Upper lobe of right lung (tissue), 1 donor: ENCODE data around the gene COX4I1. TPM values are rescaled to one million over a fixed set of nuclear protein-coding genes. Genes with fewer than 3 reads are reported as not detected.

Source experiments
- ATAC-seq: fragments of 200-7000 bp; cut with Tn5 transposase; one replicate; pipeline ENCODE4 v1.9.1; 2020; ENCODE audit warnings: mild to moderate bottlenecking, moderate library complexity
- DNase-seq: peaks from one replicate; pipeline ENCODE4 v3.0.0-alpha.2; 2020
- H3K27ac ChIP-seq: fragments of 200-600 bp; one replicate; pipeline ENCODE4 v1.8.0; 2022
- H3K27me3 ChIP-seq: fragments of 200-600 bp; one replicate; pipeline ENCODE4 v1.8.0; 2022; ENCODE audit warnings: mild to moderate bottlenecking
- H3K36me3 ChIP-seq: fragments of 200-600 bp; one replicate; pipeline ENCODE4 v1.8.0; 2022
- H3K4me1 ChIP-seq: fragments of 200-600 bp; one replicate; pipeline ENCODE4 v1.8.0; 2022
- H3K4me3 ChIP-seq: fragments of 200-600 bp; one replicate; pipeline ENCODE4 v1.8.0; 2022; ENCODE audit warnings: mild to moderate bottlenecking
- H3K9me3 ChIP-seq: fragments of 200-600 bp; one replicate; pipeline ENCODE4 v1.8.0; 2022
- CTCF ChIP-seq: fragments of 200-600 bp; IDR thresholded peaks from one replicate; pipeline ENCODE4 v1.8.0; 2022; ENCODE audit warnings: antibody characterized with exemption
- intact Hi-C: fragments of 100-400 bp; cut with DNase I; formaldehyde crosslinking; loops from one replicate; pipeline ENCODE4 v1.11.0; 2022
- total RNA-seq: library from RNA; stranded (reverse); fragmentation: NEBNext Ultra II Directional; extraction: Animal tissue kit (Norgen Biotek cat#: 25700); gene quantifications from one replicate; pipeline ENCODE4 v1.2.1, GENCODE V29; 2021
- donor health status: DM: no; HTN: yes; CAD: no; lungs with severe emphysema.

Gene COX4I1
- total RNA-seq, 1 donor from 2014 or later, result 382 TPM

GRCh38 chr16:85842435-85842834, 42.9 kb downstream of the COX4I1 start:
- intact Hi-C loops, result no loop called here
- Histone ChIP-seq H3K27ac (no peak overlapping the region), H3K27me3 (peaks cover 5% of the 10 kb centered on the region), H3K4me1 (peaks cover 7% of the 10 kb centered on the region), H3K9me3 (no peaks in the 10 kb centered on the region), H3K4me3 (no peak overlapping the region), H3K36me3 (no peaks in the 10 kb centered on the region)
- DNase-seq (no peak), ATAC-seq (no peak)
- TF ChIP-seq CTCF, result no peak

GRCh38 chr16:85842848-85843247, 43.4 kb downstream of the COX4I1 start:
- no peaks in the 10 kb centered on the region for H3K36me3 ChIP-seq
- no peak for TF ChIP-seq CTCF
- intact Hi-C loops, result no loop called here
- no peak for ATAC-seq
- peaks cover 5% of the 10 kb centered on the region for H3K27me3 ChIP-seq
- no peaks in the 10 kb centered on the region for H3K9me3 ChIP-seq
- H3K27ac ChIP-seq, result no peak overlapping the region
- no peak for DNase-seq
- H3K4me1 ChIP-seq, result peaks cover 7% of the 10 kb centered on the region
- H3K4me3 ChIP-seq, result no peak overlapping the region

GRCh38 chr16:85843471-85844168, 44.1 kb downstream of the COX4I1 start:
- peaks cover 5% of the 10 kb centered on the region for H3K27me3 ChIP-seq
- intact Hi-C loops, result no loop called here
- ATAC-seq, result no peak

GRCh38 chr16:85844169-85844481, 44.6 kb downstream of the COX4I1 start:
- peaks cover 7% of the 10 kb centered on the region for H3K4me1 ChIP-seq
- H3K27me3 ChIP-seq, result peaks cover 5% of the 10 kb centered on the region
- no peaks in the 10 kb centered on the region for H3K36me3 ChIP-seq
- H3K9me3 ChIP-seq, result no peaks in the 10 kb centered on the region
- no peak overlapping the region for H3K27ac ChIP-seq
- DNase-seq (no peak), ATAC-seq (no peak)
- H3K4me3 ChIP-seq, result no peak overlapping the region
- intact Hi-C loops, result no loop called here
- TF ChIP-seq CTCF, result no peak

More at GRCh38 chr16:85843471-85844168, 44.1 kb downstream of the COX4I1 start:
- Histone ChIP-seq H3K36me3 (no peaks in the 10 kb centered on the region), H3K9me3 (no peaks in the 10 kb centered on the region), H3K4me1 (peaks cover 7% of the 10 kb centered on the region), H3K27ac (no peak overlapping the region), H3K4me3 (no peak overlapping the region)
- no peak for TF ChIP-seq CTCF
- DNase-seq, result no peak

- ATAC-seq, result peak; percentile 50
- no peak overlapping the region for H3K4me3 ChIP-seq
- no peak for DNase-seq
- TF ChIP-seq CTCF, result no peak
- H3K27ac ChIP-seq, result no peak overlapping the region
- peaks cover 7% of the 10 kb centered on the region for H3K4me1 ChIP-seq
- no peaks in the 10 kb centered on the region for H3K9me3 ChIP-seq
- peaks cover 5% of the 10 kb centered on the region for H3K27me3 ChIP-seq
- H3K36me3 ChIP-seq, result no peaks in the 10 kb centered on the region
- intact Hi-C loops, result no loop called here
These were observed 45.3 kb downstream of the COX4I1 start for GRCh38 chr16:85844786-85845185.

- Histone ChIP-seq H3K27ac (no peak overlapping the region), H3K36me3 (no peaks in the 10 kb centered on the region), H3K9me3 (no peaks in the 10 kb centered on the region), H3K27me3 (peaks cover 5% of the 10 kb centered on the region), H3K4me3 (no peak overlapping the region), H3K4me1 (peaks cover 7% of the 10 kb centered on the region)
- DNase-seq (no peak), ATAC-seq (no peak)
- no peak for TF ChIP-seq CTCF
- intact Hi-C loops, result no loop called here
These were observed 45.8 kb downstream of the COX4I1 start for GRCh38 chr16:85845266-85845665.
